ENCODE data around the gene STK32B.
A peak's percentile ranks its signal among the peaks of the same experiment; 100 is the strongest.
"Not testable (repeated sequence)": the region's sequence is repeated elsewhere in the genome, so short reads cannot be mapped to it uniquely, and the experiment has no call there.

Gene STK32B

GRCh38 chr4:5030927-5031326 is 20.4 kb upstream of the STK32B start:
- DNase-seq (ENCODE audit: low read depth), result no peak

DNA sequence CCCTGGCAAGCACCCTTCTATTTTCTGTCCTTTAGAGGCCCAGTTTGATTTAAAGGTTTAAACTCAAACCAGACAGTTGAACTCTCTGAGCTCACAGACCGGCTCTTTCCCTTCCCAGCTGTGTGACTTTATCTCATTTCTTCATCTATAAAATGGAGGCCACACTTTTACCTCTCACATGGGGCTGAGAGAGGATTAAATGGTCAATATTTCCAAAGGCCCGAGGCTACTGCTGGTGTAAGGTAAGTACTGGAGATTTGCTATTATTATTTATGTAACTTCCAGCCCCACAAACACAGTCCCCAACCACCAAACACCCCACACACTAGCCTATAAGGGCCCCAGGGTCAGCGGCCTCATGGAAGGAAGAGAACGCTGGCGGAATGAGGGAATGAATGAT is 18.5 kb upstream of the STK32B start:
- no peak for DNase-seq (ENCODE audit: low read depth)

GRCh38 chr4:5033281-5033841 is 17.9 kb upstream of the STK32B start:
- DNase-seq (ENCODE audit: low read depth), result no peak

DNA sequence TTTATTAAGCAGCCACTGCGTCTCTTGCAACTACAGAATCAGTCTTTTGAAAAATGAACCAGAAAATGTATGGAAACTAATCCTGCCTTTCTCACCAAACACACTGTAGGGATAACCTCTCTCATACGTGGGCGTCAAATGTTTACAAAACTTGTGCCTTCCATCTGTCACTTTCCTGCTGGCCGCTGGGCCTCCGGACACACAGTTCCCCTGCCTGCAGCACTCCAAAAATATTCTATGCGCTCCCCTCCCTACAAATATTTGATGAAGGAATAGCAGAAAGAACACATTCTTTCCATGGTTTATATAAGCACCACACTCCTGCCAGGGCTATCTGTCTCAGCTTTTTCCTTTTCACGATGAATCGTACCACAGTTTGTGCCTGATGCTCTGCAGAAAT is 17.1 kb upstream of the STK32B start:
- no peak for DNase-seq (ENCODE audit: low read depth)

DNA sequence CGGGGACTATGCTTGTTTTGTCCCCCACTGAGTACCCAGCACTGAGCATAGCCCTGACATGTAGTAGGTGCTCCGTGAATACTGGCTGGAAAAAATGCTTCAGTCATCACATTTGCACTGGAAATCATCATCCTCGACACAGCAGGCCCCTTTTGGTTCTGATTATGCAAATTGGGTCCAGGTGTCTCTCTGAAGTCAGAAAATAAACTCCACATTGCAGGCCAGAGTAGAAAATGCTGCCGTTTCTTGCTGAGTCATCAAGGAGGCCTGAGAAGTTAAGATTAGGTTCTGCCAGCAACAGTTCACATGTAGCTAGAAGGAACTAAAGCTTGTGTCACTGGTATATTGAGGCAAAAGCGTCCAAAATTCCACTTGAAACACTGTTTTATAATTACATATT is 15.0 kb upstream of the STK32B start:
- peak; percentile 72 for DNase-seq (ENCODE audit: low read depth)

DNA sequence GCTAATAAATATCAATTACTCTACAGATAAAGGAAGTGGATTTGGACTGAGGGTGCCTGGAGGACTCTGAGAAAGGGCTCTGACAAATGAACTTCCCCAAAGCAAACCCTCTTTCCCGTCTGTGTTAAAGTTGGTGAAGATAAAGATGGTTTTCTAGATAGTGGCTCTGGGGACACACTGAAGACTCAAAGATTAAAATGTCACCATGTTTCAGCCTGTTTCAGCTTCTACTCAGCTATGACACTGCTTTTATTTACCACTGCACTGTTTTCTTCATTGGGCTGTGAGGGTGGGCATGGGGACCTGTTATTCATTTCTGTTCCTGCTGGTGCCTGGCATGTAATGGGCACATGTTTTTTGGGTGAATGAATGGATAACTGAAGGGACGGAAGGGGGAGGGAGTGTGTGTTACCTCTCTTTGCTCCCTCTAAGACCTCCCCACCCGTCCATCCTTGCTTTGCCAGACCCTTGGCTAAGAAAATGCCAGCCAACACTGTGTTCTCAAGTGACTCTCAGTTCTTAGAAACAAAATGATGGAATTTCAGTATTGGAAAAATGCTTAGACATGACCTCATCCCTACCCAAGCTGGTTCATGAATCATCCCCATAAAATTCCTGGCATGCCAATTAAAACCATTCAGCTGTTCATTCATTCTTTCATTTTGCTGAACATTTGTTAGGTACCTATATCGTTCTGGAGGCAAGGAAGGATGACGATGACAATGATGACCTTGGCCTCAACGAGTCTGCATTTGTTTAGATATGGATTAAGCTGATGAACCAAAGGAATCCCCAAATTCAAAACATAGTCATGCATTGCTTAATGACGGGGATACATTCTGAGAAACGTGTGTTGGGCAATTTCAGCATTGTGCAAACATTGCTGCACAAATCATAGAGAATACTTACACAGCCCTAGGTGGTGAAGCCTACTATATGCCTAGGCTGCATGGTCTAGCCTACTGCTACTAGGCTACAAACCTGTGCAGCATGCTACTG is 13.4 kb upstream of the STK32B start:
- peak; percentile 98 for DNase-seq (ENCODE audit: low read depth)

- no peak for DNase-seq (ENCODE audit: low read depth)
These were observed 11.5 kb upstream of the STK32B start for GRCh38 chr4:5039800-5040199.

GRCh38 chr4:5040856-5041620 is 10.2 kb upstream of the STK32B start:
- no peak for DNase-seq (ENCODE audit: low read depth)

- DNase-seq (ENCODE audit: low read depth), result no peak
These were observed 9.6 kb upstream of the STK32B start for GRCh38 chr4:5041699-5042098.

GRCh38 chr4:5043579-5043978 is 7.7 kb upstream of the STK32B start:
- DNase-seq (ENCODE audit: low read depth), result no peak

DNA sequence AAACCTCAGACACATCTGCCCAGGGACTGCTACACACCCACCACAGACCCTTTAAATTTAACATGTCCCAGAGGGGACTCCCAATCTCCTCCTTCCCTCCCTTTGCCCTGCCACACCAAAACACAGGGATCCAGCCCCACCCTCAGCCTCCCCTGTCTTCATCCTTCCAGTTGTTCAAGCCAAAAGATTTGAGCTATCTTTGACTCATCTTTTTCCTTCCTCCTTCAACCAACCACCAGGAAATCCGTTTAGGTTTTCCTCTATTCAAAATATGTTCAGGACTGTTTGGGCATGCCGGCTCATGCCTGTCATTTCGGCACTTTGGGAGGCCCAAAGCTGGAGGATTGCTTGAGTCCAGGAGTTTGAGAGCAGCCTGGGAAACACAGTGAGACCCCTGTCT is 6.9 kb upstream of the STK32B start:
- no peak for DNase-seq (ENCODE audit: low read depth)

DNA sequence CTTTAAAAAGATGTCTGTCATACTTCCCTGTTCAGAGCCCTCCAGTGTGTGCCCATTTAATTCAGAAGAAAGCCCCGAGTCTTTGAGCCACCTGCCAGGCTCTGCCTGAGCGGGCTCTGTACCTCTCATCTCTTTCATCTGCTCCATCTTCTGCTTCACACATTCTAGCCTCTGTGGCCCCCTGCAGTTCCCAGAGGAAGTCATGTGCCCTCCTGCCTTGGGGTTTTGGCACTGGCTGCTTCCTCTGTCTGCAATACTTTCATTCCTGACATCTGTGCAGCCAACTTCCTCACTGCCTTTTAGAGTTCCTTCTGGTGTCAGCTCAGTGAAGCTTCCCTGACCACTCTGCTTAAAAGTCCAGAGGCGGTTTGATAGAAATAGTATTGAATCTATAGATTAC is 6.2 kb upstream of the STK32B start:
- peak; percentile 28 for DNase-seq (ENCODE audit: low read depth)

- no peak for DNase-seq (ENCODE audit: low read depth)
These were observed 2.6 kb upstream of the STK32B start for GRCh38 chr4:5048721-5049120.

GRCh38 chr4:5050520-5051277 is 581 bp upstream of the STK32B start:
- DNase-seq (ENCODE audit: low read depth), result peak; percentile 80

GRCh38 chr4:5052204-5052702 is 973 bp downstream of the STK32B start:
- peak; percentile 23 for DNase-seq (ENCODE audit: low read depth)

DNA sequence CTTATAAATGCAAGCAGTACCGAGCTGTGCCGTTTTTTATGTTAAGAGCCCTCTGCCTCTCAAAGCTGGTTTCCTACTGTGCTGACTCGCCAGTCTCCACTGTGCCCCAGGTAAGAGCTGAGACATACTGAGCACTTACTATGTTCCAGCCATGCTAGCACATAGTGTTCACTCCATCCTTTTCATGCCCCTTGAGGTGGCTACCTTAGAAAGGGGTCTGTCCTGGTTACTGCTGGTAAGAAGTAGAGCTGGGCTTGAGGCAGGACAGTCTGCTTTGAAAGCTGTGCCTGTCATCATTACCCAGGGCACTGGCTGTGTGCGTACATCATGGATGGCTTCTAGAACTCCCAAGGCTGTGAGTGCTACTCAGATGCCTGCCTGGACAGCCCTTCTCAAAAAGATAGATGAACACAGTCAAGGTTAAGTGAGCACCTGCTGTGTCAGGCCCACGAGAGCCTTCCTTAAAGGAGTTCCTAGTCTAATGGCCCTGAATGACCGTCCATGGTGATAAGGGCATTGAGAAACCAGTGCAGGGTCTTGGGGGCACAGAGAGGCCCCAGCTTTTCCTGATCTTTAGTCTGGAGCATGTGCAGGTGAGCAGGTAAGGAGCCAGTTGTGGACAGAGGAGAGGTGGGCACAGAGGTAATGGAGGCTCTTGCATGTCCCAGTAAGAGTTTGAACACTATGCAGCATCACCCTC is 1.6 kb downstream of the STK32B start:
- DNase-seq (ENCODE audit: low read depth), result no peak

DNA sequence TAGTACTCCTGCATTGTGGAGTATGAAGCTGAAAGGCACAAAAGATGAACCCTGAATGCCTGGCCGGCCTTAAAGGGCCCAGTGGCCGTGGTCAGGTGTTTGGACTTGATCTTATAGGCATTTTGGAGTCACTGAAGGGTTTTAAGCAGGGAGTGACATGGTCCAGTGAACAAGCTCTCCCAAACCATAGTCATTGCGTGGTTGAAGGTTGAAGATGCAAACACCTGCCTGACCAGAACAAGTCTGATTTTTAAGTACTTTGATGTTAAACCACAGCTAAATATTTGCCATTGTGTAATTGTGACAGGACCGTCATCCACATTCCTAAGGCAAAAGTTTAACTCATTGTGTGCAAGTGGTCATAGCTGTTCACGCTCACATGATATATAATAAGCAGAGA is 3.3 kb downstream of the STK32B start:
- DNase-seq (ENCODE audit: low read depth), result no peak

DNA sequence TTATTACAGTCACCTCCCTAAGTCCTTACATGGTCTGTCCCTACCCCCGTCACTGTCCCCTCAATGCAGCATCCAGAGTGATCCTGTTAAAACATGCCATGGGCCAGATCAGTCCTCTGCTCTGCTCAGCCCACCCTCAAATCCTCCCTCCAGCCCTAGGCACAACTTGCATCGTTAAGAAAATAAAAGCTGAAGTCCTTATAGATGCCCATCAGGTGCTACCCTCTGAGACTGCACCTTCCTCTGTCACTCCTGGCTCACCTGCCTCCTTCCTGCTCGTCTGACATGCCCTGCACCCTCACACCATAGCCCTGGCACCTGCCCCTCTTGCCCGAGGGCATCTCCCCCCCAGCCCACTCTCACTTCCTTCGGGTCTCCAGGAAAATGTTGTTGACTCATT is 4.1 kb downstream of the STK32B start:
- no peak for DNase-seq (ENCODE audit: low read depth)

GRCh38 chr4:5066101-5066500 is 14.8 kb downstream of the STK32B start:
- DNase-seq (ENCODE audit: low read depth), result no peak

GRCh38 chr4:5066968-5067367 is 15.7 kb downstream of the STK32B start:
- DNase-seq (ENCODE audit: low read depth), result not testable (repeated sequence)

- DNase-seq (ENCODE audit: low read depth), result no peak
These were observed 16.6 kb downstream of the STK32B start for GRCh38 chr4:5067908-5068307.

Measured in iris pigment epithelial cell (primary cell).